ENCODE measurements around the gene JHY. TPM values are rescaled to one million over a fixed set of nuclear protein-coding genes. Genes with fewer than 3 reads are reported as not detected.
"Not testable (repeated sequence)": the region's sequence is repeated elsewhere in the genome, so short reads cannot be mapped to it uniquely, and the experiment has no call there.

Gene JHY
- total RNA-seq, 2 experiments from 2014 or later: not detected

GRCh38 chr11:122853971-122854446 lies 28.6 kb upstream of the JHY start:
- no peak overlapping the region for H3K27ac ChIP-seq (ENCODE audit: low read depth, low read length, poor library complexity, severe bottlenecking)
- no peaks in the 10 kb centered on the region for H4K20me1 ChIP-seq (ENCODE audit: insufficient read depth, low read length)
- no peaks in the 10 kb centered on the region for H3K9me2 ChIP-seq (ENCODE audit: insufficient read depth, low read length)
- BruUV-seq (replicated peaks): no TSS peak
- no peak overlapping the region for H3K4me3 ChIP-seq (ENCODE audit: low read depth, low read length, poor library complexity, severe bottlenecking)
- DNase-seq (ENCODE audit: low spot score): peak; percentile 74
- no peak overlapping the region for H3K4me2 ChIP-seq (ENCODE audit: low read length)
- no peak overlapping the region for H2AFZ ChIP-seq (ENCODE audit: low read length)
- intact Hi-C loops (cut with micrococcal nuclease; ENCODE audit: unreplicated experiment): loop anchor here (1.0 to 2.0 kb wide), 4 partner anchors 58 to 274 kb away; no protein-coding TSS in a partner anchor
- ChIA-PET CTCF (ENCODE audit: unreplicated experiment) (interaction anchor here (0.8 to 2.5 kb wide), 3 partner anchors 82 to 225 kb away, joined by 3 to 14 read pairs (median 4); no protein-coding TSS in a partner anchor), POLR2A (interaction anchor here (0.6 to 3.2 kb wide), 3 partner anchors 223 to 327 kb away, joined by 3 to 10 read pairs (median 7); no protein-coding TSS in a partner anchor)
- no peaks in the 10 kb centered on the region for H3K79me2 ChIP-seq (ENCODE audit: insufficient read depth, low read depth, low read length)
- TF ChIP-seq EZH2phosphoT487 (IDR thresholded peaks at IDR 0.05; ENCODE audit: borderline replicate concordance, low read depth, low read length): no peak
- TF ChIP-seq, protein P1, sequence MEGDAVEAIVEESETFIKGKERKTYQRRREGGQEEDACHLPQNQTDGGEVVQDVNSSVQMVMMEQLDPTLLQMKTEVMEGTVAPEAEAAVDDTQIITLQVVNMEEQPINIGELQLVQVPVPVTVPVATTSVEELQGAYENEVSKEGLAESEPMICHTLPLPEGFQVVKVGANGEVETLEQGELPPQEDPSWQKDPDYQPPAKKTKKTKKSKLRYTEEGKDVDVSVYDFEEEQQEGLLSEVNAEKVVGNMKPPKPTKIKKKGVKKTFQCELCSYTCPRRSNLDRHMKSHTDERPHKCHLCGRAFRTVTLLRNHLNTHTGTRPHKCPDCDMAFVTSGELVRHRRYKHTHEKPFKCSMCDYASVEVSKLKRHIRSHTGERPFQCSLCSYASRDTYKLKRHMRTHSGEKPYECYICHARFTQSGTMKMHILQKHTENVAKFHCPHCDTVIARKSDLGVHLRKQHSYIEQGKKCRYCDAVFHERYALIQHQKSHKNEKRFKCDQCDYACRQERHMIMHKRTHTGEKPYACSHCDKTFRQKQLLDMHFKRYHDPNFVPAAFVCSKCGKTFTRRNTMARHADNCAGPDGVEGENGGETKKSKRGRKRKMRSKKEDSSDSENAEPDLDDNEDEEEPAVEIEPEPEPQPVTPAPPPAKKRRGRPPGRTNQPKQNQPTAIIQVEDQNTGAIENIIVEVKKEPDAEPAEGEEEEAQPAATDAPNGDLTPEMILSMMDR (conservative IDR thresholded peaks at IDR 0.05; ENCODE audit: low read length): peak; percentile 97
- H3K36me3 ChIP-seq (ENCODE audit: insufficient read depth, low read length): no peaks in the 10 kb centered on the region
- peaks cover 15% of the 10 kb centered on the region for H3K4me1 ChIP-seq (ENCODE audit: insufficient read depth, low read length, poor library complexity, severe bottlenecking)
- H3K9me3 ChIP-seq (ENCODE audit: low read length): no peaks in the 10 kb centered on the region

DNA sequence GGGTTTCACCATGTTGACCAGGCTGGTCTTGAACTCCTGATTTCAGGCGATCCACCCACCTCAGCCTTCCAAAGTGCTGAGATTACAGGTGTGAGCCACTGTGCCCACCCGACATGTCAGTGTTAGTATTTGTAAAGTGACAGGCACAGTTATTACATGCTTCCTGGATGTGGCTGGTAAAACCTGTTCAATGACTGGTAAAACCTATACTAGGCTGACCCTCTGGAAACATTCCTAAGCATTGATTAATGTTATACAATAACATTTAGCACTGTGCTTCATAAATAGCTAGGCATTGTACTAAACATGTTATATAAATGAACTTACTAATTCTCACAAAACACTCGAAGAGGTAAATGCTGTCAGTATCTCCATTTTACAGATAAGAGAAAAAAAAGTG lies 20.9 kb upstream of the JHY start:
- ChIA-PET CTCF (ENCODE audit: unreplicated experiment) (no interaction called here), POLR2A (no interaction called here)
- no peaks in the 10 kb centered on the region for H3K79me2 ChIP-seq (ENCODE audit: insufficient read depth, low read depth, low read length)
- no peak overlapping the region for H3K4me2 ChIP-seq (ENCODE audit: low read length)
- H3K36me3 ChIP-seq (ENCODE audit: insufficient read depth, low read length): no peaks in the 10 kb centered on the region
- no peaks in the 10 kb centered on the region for H4K20me1 ChIP-seq (ENCODE audit: insufficient read depth, low read length)
- no peak overlapping the region for H3K27ac ChIP-seq (ENCODE audit: low read depth, low read length, poor library complexity, severe bottlenecking)
- no peaks in the 10 kb centered on the region for H3K9me2 ChIP-seq (ENCODE audit: insufficient read depth, low read length)
- no TSS peak for BruUV-seq (replicated peaks)
- H2AFZ ChIP-seq (ENCODE audit: low read length): no peak overlapping the region
- H3K9me3 ChIP-seq (ENCODE audit: low read length): no peaks in the 10 kb centered on the region
- TF ChIP-seq EZH2phosphoT487 (IDR thresholded peaks at IDR 0.05; ENCODE audit: borderline replicate concordance, low read depth, low read length): no peak
- TF ChIP-seq, protein P1 (conservative IDR thresholded peaks at IDR 0.05; ENCODE audit: low read length): no peak
- no peak overlapping the region for H3K4me3 ChIP-seq (ENCODE audit: low read depth, low read length, poor library complexity, severe bottlenecking)
- H3K4me1 ChIP-seq (ENCODE audit: insufficient read depth, low read length, poor library complexity, severe bottlenecking): no peaks in the 10 kb centered on the region
- intact Hi-C loops (cut with micrococcal nuclease; ENCODE audit: unreplicated experiment): loop anchor here (2.0 kb wide), 1 partner anchor 161 kb away; no protein-coding TSS in a partner anchor
- no peak for DNase-seq (ENCODE audit: low spot score)

GRCh38 chr11:122862091-122862490 lies 20.5 kb upstream of the JHY start:
- H3K79me2 ChIP-seq (ENCODE audit: insufficient read depth, low read depth, low read length): no peaks in the 10 kb centered on the region
- H3K27ac ChIP-seq (ENCODE audit: low read depth, low read length, poor library complexity, severe bottlenecking): no peak overlapping the region
- H3K9me2 ChIP-seq (ENCODE audit: insufficient read depth, low read length): no peaks in the 10 kb centered on the region
- no peak for DNase-seq (ENCODE audit: low spot score)
- no peaks in the 10 kb centered on the region for H3K4me1 ChIP-seq (ENCODE audit: insufficient read depth, low read length, poor library complexity, severe bottlenecking)
- ChIA-PET POLR2A (interaction anchor here (0.6 kb wide), 1 partner anchor 719 kb away, joined by 3 read pairs; no protein-coding TSS in a partner anchor), CTCF (ENCODE audit: unreplicated experiment) (interaction anchor here (0.6 kb wide), 1 partner anchor 159 kb away, joined by 3 read pairs; no protein-coding TSS in a partner anchor)
- no peak overlapping the region for H3K4me2 ChIP-seq (ENCODE audit: low read length)
- no peaks in the 10 kb centered on the region for H3K36me3 ChIP-seq (ENCODE audit: insufficient read depth, low read length)
- H4K20me1 ChIP-seq (ENCODE audit: insufficient read depth, low read length): no peaks in the 10 kb centered on the region
- BruUV-seq (replicated peaks): no TSS peak
- no peak overlapping the region for H2AFZ ChIP-seq (ENCODE audit: low read length)
- intact Hi-C loops (cut with micrococcal nuclease; ENCODE audit: unreplicated experiment): loop anchor here (2.0 kb wide), 1 partner anchor 161 kb away; no protein-coding TSS in a partner anchor
- H3K9me3 ChIP-seq (ENCODE audit: low read length): no peaks in the 10 kb centered on the region
- TF ChIP-seq EZH2phosphoT487 (IDR thresholded peaks at IDR 0.05; ENCODE audit: borderline replicate concordance, low read depth, low read length): no peak
- TF ChIP-seq, protein P1 (conservative IDR thresholded peaks at IDR 0.05; ENCODE audit: low read length): no peak
- no peak overlapping the region for H3K4me3 ChIP-seq (ENCODE audit: low read depth, low read length, poor library complexity, severe bottlenecking)

- H2AFZ ChIP-seq (ENCODE audit: low read length); H3K4me2 ChIP-seq (ENCODE audit: low read length); DNase-seq (ENCODE audit: low spot score); H3K36me3 ChIP-seq (ENCODE audit: insufficient read depth, low read length); H3K79me2 ChIP-seq (ENCODE audit: insufficient read depth, low read depth, low read length); BruUV-seq (replicated peaks); H3K9me3 ChIP-seq (ENCODE audit: low read length); H3K4me1 ChIP-seq (ENCODE audit: insufficient read depth, low read length, poor library complexity, severe bottlenecking); H3K9me2 ChIP-seq (ENCODE audit: insufficient read depth, low read length); H3K27ac ChIP-seq (ENCODE audit: low read depth, low read length, poor library complexity, severe bottlenecking); H3K4me3 ChIP-seq (ENCODE audit: low read depth, low read length, poor library complexity, severe bottlenecking); H4K20me1 ChIP-seq (ENCODE audit: insufficient read depth, low read length): not testable (repeated sequence)
- intact Hi-C loops (cut with micrococcal nuclease; ENCODE audit: unreplicated experiment): loop anchor here (1.0 to 2.0 kb wide), 2 partner anchors 160 to 191 kb away; no protein-coding TSS in a partner anchor
- POLR2A ChIA-PET: interaction anchor here (0.6 kb wide), 1 partner anchor 88 kb away, joined by 8 read pairs; no protein-coding TSS in a partner anchor
- CTCF ChIA-PET (ENCODE audit: unreplicated experiment): interaction anchor here (0.6 kb wide), 1 partner anchor 158 kb away, joined by 3 read pairs; no protein-coding TSS in a partner anchor
Measured at GRCh38 chr11:122863154-122863553, 19.4 kb upstream of the JHY start.

Data from OCI-LY7 (cell line).